ENCODE measurements around the gene PRKD2.
"Not testable (repeated sequence)": the region's sequence is repeated elsewhere in the genome, so short reads cannot be mapped to it uniquely, and the experiment has no call there.

PRKD2 gene

DNA sequence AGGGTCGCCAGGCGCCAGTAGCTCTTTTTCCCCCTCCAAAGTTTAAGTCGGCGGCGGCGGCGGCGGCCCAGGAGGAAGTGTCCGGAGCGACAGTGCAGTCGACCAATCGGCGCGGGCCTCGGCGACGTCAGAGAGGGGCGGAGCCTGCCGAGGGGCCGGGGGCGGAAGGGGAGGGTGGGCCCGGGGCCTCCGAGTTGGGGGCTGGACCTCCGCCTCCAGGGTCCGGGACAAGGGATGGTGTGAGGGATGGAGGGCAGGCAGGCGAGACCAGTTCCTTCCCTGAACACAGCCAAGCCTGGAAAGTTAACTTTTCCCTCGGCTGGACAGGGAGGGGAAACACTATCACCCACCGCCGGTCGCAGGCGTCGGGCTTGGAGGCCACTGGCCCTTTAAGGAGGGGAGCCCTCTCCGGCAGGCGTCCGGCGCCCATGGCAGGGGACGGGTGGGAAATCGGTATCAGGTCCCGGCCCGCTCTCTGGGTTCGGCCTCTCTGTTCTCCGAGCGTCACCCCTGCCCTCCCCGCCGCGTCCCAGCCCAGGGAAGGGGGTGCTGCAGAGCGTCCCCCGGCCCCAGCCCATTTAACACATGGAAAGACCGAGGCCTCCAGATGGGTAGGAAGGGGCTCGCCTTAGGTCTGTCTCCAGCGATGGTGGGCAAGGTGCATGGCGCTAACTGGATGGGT is at the start of gene PRKD2:
Gene PRKD2 (minus strand): TSS at position 81 of the 682 bp plus-strand sequence. CDS start 744 bp downstream, outside the sequence.
- peak; percentile 80 to 82 for DNase-seq (ENCODE audit: low read depth in 2 of 2)

- DNase-seq (ENCODE audit: low read depth in 2 of 2), result no peak
Measured at GRCh38 chr19:46764817-46765291, 47.9 kb upstream of the PRKD2 start.

DNA sequence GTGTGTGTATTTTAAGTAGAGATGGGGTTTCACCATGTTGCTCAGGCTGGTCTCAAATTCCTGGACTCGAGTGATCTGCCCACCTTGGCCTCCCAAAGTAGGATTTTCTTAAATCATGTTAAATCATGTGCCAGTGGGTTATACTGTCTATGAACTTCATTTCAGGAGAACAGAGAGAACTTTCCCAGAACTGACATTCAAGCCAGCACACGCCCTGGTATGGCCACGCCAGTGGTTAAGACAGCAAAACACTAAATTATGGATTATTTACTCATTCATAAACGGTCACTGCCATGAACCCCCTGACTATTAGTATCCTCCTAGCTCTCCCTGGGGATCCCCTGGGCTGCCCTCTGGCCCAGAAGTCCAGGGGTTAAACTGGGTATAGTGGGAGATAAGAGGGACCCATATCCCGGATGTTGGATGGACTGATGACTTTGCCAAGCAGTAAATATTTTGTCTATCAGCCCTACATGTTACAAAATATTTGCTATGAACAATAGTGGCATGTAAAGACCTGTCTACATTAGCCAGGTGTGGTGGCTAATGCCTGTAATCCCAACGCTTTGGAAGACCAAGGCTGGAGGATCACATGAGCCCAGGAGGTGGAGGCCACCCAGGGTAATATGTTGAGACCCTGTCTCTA is 45.5 kb upstream of the PRKD2 start:
- DNase-seq (ENCODE audit: low read depth in 2 of 2), result no peak

GRCh38 chr19:46761418-46761831 is 44.5 kb upstream of the PRKD2 start:
- DNase-seq (ENCODE audit: low read depth in 2 of 2), result no peak

GRCh38 chr19:46760897-46761296 is 44.0 kb upstream of the PRKD2 start:
- not testable (repeated sequence) for DNase-seq (ENCODE audit: low read depth in 2 of 2)

- DNase-seq (ENCODE audit: low read depth in 2 of 2), result no peak
Measured at GRCh38 chr19:46760363-46760762, 43.4 kb upstream of the PRKD2 start.

DNA sequence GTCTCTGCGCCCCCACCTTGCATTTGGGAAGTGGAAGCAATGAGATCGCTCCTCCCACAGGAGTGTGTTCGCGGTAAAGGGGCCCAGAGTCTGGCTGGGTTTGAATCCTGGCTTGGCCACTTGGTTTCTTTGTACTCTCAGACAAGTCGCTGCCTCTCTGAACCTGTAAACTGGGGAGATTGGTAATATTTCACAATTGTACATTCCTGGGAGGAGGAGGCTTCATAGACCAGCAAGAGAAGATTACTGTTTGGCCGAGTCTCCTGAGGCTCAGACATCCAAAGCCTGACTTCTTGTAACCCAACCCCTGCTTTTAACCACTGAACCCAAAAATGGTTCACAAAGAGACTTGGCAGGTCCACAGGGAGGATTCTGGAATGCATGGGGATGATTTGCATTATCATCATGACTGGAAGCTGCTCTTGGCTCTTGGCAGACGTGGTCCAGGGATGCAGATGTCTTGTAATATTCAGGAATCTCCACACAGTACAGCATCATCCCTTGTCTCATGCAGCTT is 43.0 kb upstream of the PRKD2 start:
- no peak for DNase-seq (ENCODE audit: low read depth in 2 of 2)

DNA sequence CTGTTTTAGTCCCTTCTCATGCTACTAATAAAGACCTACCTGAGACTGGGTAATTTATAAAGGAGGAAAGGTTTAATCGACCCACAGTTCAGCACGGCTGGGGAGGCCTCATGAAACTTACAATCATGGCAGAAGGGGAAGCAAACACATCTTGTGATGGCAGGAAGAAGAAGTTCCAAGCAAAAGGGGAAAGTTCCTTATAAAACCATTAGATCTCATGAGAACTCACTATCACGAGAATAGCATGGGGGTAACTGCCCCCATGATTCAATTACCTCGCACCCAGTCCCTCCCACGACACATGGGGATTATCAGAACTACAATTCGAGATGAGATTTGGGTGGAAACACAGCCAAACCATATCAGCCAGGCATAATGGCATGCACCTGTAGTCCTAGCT is 42.3 kb upstream of the PRKD2 start:
- DNase-seq (ENCODE audit: low read depth in 2 of 2), result no peak

GRCh38 chr19:46756544-46756888 is 39.6 kb upstream of the PRKD2 start:
- DNase-seq (ENCODE audit: low read depth in 2 of 2), result no peak

DNA sequence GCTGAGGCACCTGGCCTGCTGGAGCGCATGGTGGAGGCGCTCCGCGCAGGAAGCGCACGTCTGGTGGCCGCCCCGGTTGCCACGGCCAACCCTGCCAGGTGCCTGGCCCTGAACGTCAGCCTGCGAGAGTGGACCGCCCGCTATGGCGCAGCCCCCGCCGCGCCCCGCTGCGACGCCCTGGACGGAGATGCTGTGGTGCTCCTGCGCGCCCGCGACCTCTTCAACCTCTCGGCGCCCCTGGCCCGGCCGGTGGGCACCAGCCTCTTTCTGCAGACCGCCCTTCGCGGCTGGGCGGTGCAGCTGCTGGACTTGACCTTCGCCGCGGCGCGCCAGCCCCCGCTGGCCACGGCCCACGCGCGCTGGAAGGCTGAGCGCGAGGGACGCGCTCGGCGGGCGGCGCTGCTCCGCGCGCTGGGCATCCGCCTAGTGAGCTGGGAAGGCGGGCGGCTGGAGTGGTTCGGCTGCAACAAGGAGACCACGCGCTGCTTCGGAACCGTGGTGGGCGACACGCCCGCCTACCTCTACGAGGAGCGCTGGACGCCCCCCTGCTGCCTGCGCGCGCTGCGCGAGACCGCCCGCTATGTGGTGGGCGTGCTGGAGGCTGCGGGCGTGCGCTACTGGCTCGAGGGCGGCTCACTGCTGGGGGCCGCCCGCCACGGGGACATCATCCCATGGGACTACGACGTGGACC is 39.1 kb upstream of the PRKD2 start:
- no peak for DNase-seq (ENCODE audit: low read depth in 2 of 2)

DNA sequence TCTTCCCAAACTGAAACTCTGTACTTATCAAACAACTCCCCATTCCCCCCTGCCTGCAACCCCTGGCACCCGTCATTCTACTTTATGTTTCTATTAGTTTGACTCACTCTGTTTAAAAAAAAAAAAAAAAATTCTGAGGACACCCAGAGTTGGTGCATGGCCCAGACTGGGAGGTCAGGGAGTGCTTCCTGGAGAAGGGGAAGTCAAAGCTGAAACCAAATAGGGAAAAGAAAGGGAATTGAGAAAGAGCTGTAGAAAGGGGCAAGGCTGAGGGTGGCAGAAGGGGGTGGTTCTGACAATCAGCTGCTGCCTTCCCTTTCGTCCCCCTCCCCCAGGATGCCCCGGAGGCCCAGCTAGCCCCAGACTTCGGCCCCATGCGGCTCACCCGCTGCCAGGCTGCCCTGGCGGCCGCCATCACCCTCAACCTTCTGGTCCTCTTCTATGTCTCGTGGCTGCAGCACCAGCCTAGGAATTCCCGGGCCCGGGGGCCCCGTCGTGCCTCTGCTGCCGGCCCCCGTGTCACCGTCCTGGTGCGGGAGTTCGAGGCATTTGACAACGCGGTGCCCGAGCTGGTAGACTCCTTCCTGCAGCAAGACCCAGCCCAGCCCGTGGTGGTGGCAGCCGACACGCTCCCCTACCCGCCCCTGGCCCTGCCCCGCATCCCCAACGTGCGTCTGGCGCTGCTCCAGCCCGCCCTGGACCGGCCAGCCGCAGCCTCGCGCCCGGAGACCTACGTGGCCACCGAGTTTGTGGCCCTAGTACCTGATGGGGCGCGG is 38.4 kb upstream of the PRKD2 start:
- no peak for DNase-seq (ENCODE audit: low read depth in 2 of 2)

GRCh38 chr19:46753420-46754155 is 36.7 kb upstream of the PRKD2 start:
- peak in 1 of 2 donors; percentile 50 for DNase-seq (ENCODE audit: low read depth in 2 of 2)

GRCh38 chr19:46748325-46749109 is 31.6 kb upstream of the PRKD2 start:
- peak; percentile 43 to 69 for DNase-seq (ENCODE audit: low read depth in 2 of 2)

GRCh38 chr19:46746281-46747057 is 29.6 kb upstream of the PRKD2 start, which contains the start of gene STRN4:
Gene STRN4 (minus strand): TSS chr19:46746450. CDS start chr19:46746430, 20 bp downstream.
- DNase-seq (ENCODE audit: low read depth in 2 of 2), result peak; percentile 22 to 37

DNA sequence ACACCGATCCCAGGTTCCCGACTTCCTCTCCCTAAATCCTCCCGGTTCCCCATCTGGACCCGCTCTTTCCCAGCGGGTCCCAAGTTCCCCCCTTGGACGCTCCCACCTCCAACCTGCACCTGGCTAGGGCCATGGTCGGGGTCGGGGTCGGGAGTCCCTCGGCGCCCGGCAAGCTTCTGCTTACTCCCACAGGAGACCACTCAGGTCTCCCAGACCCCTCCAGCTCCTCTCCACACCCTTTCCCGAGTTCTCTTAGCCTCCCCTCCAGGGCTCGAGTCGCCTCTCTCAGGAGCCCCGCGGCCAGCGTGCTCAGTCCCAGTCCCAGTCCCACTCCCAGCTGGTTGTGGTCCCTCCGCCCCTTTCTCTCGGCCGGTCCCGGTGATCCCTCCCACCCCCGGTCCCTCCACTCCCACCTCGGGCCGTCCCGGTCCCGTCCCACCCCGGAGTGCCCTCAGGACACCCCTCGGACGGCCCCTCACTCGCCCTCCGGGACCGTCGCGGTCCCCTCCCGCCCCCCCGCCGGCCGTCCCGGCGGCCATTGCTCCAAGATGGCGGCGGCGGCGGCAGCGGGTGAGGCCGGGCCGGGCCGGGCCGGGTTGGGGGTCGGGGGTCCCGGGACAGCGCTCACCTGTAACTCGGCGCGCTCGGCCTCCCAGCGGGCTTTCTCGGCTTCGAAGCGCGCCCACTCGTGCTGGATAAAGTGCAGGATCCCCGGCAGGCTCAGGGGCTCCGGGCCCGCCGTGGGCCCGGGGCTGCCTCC is 28.8 kb upstream of the PRKD2 start, which contains the start of gene FKRP:
Gene FKRP (plus strand): TSS at position 537 of the 760 bp plus-strand sequence. CDS start 9,394 bp downstream, outside the sequence.
- DNase-seq (ENCODE audit: low read depth in 2 of 2), result peak in 1 of 2 donors; percentile 24

DNA sequence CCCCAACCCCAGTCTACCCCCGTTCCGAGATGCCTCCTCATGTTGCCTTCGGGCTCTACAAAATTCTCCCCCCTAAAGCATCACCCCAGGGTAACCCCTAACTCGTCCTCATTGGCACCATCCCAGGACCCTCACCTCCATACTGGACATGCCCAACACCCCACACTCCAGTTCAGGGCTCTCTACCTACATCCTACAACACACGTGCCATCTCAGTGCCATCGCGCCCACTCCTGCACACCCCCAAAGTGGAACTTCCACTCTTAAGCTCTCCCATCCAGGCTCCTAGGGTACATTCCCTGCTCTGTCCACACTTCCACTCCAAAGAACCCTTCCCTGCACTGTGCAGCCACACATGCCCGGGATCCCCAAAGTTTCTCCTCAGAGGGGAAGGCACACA is 28.1 kb upstream of the PRKD2 start:
- no peak for DNase-seq (ENCODE audit: low read depth in 2 of 2)

DNA sequence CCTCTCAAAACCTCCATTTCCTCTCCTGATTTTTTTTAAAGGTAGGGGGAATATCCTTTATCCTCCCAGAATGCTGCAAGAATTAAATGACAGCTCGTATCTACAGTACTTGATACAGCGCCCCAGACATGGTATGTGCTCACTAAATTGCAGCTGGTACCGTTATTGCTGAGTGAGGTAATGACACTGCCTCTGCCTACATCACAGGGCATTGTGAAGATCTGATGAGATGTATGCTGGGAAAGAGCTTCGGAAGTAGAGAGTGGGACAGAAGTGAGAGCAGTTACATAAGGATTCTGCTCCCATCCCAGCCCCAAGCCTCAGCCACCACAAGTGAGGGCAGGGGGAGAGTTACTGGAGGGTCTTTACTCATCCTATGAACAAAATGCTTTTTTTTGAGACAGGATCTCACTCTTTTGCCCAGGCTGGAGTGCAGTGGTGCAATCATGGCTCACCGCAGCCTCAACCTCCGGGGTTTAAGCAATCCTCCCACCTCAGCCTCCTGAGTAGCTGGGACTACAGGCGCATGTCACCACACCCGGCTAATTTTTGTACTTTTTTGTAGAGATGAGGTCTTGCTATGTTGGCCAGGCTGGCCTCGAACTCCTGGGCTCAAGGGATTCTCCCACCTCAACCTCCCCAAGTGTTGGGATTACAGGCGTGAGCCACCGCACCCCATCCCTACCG is 27.2 kb upstream of the PRKD2 start:
- no peak for DNase-seq (ENCODE audit: low read depth in 2 of 2)
